Prostate gland (tissue), 2 donors: ENCODE results near the gene RRAS. TPM values are rescaled to one million over a fixed set of nuclear protein-coding genes. Genes with fewer than 3 reads are reported as not detected.

ENCODE experiments used
- DNase-seq: peaks from one replicate; pipeline ENCODE4 v3.0.0-alpha.2; 2019; ENCODE audit warnings: low spot score
- H3K27ac ChIP-seq, 2 donors: fragments of 200-600 bp; sonication (generic); 2 replicates each; pipeline ENCODE4 v1.5.1; 2017 to 2019
- H3K27me3 ChIP-seq: fragments of 200-600 bp; sonication (generic); replicated peaks from 2 replicates; pipeline ENCODE4 v1.5.1; 2019; ENCODE audit not compliant: insufficient read depth
- H3K36me3 ChIP-seq, 2 donors: fragments of 200-600 bp; sonication (generic); 1 replicate in 1 of 2; 2 replicates in 1 of 2; pipeline versions ENCODE4 v1.5.1 to v1.8.1; 2017 to 2019
- H3K4me1 ChIP-seq: fragments of 200-600 bp; sonication (generic); replicated peaks from 2 replicates; pipeline ENCODE4 v1.5.1; 2019
- H3K4me3 ChIP-seq, 2 donors: fragments of 200-600 bp; sonication (generic); 2 replicates each; pipeline ENCODE4 v1.5.1; 2017 to 2019
- H3K9me3 ChIP-seq: fragments of 200-600 bp; sonication (generic); 2 replicates; pipeline ENCODE4 v1.5.1; 2017
- POLR2A ChIP-seq: fragments of 450-650 bp; IDR thresholded peaks from one replicate; pipeline ENCODE4 v1.6.1; 2016; ENCODE audit warnings: antibody characterized with exemption, mild to moderate bottlenecking
- POLR2AphosphoS5 ChIP-seq: sonication (generic); formaldehyde crosslinking; IDR thresholded peaks from one replicate; pipeline ENCODE4 v1.6.1; 2017; ENCODE audit warnings: antibody characterized with exemption
- WGBS: methylation state at CpG from one replicate; pipeline ENCODE4 v1.1.5; 2018; 5-methylcytosine and 5-hydroxymethylcytosine counted together
- intact Hi-C: fragments of 100-400 bp; cut with DNase I; formaldehyde crosslinking; loops from one replicate; pipeline ENCODE4 v1.14.2; 2022
- total RNA-seq, 2 donors: library from RNA; depleted of rRNA; stranded (reverse); fragments of >200 nt; gene quantifications; one replicate each; pipeline ENCODE4 v1.1.0, GENCODE V29; 2016
- TF ChIP-seq, protein P1 (sequence below), 4 experiments: fragments of 200-600 bp in 2 of 4; fragments of 450-650 bp in 2 of 4; sonication (generic) in 2 of 4; IDR thresholded peaks; 1 replicate in 3 of 4; 2 replicates in 1 of 4; pipeline ENCODE4 v1.5.1; 2016 to 2019; ENCODE audit warnings: antibody characterized with exemption in 4 of 4, mild to moderate bottlenecking in 2 of 4, moderate library complexity in 2 of 4

The RRAS gene
- total RNA-seq, 2 donors from 2014 or later, result 59.1 to 72.3 TPM

- no peak for TF ChIP-seq POLR2A
- no peak for TF ChIP-seq POLR2AphosphoS5
- TF ChIP-seq, protein P1, sequence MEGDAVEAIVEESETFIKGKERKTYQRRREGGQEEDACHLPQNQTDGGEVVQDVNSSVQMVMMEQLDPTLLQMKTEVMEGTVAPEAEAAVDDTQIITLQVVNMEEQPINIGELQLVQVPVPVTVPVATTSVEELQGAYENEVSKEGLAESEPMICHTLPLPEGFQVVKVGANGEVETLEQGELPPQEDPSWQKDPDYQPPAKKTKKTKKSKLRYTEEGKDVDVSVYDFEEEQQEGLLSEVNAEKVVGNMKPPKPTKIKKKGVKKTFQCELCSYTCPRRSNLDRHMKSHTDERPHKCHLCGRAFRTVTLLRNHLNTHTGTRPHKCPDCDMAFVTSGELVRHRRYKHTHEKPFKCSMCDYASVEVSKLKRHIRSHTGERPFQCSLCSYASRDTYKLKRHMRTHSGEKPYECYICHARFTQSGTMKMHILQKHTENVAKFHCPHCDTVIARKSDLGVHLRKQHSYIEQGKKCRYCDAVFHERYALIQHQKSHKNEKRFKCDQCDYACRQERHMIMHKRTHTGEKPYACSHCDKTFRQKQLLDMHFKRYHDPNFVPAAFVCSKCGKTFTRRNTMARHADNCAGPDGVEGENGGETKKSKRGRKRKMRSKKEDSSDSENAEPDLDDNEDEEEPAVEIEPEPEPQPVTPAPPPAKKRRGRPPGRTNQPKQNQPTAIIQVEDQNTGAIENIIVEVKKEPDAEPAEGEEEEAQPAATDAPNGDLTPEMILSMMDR (IDR thresholded peaks at IDR 0.05), result no peak
- 86% methylated on average over 11 of the region's 15 CpGs for WGBS
- no peak overlapping the region for H3K27ac ChIP-seq
- no peak overlapping the region for H3K4me3 ChIP-seq
- no peaks in the 10 kb centered on the region for H3K4me1 ChIP-seq
- peaks cover 29 to 42% of the 10 kb centered on the region in 2 donors for H3K36me3 ChIP-seq
- H3K9me3 ChIP-seq, result no peaks in the 10 kb centered on the region
- H3K27me3 ChIP-seq, result no peaks in the 10 kb centered on the region
- intact Hi-C loops, result no loop called here
- DNase-seq, result no peak
Measured at GRCh38 chr19:49658139-49658517, 18.2 kb upstream of the RRAS start.

DNA sequence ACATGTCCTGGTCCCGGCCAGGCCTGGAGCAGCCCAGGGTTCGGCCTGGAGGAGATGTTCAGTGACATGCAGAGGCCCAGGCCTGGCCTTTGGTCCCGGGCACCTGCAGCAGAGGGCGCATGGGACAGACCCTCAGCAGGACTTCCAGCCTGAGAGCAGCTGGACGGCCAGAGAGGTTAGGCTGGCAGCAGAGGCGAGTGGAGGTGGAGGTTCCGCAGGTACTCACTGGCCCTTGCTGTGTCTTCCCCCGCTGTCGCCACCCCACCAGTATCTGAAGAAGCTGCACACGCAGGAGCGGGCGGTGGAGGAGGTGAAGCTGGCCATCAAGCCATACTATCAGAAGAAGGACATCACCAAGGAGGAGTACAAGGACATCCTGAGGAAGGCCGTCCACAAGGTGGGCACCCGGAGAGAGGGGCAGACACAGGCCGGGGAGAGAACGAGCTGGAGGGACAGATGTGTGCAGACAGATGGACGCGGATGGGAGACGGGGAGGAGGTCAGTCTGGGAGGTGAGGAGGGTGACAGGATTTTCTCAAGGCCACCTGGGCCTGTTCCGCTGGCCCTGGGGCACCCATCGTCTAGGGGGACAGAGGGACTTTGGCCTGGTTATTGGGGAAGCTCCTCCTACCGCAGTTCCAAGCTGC lies 17.7 kb upstream of the RRAS start:
- Histone ChIP-seq H3K4me3 (no peak overlapping the region), H3K4me1 (no peaks in the 10 kb centered on the region), H3K9me3 (no peaks in the 10 kb centered on the region), H3K27ac (no peak overlapping the region), H3K27me3 (no peaks in the 10 kb centered on the region), H3K36me3 (peaks cover 29 to 46% of the 10 kb centered on the region in 2 donors)
- TF ChIP-seq POLR2AphosphoS5 (no peak), POLR2A (no peak)
- TF ChIP-seq, protein P1 (IDR thresholded peaks at IDR 0.05), result no peak
- no peak for DNase-seq
- intact Hi-C loops, result no loop called here
- 88% methylated on average over 22 of the region's 22 CpGs for WGBS

DNA sequence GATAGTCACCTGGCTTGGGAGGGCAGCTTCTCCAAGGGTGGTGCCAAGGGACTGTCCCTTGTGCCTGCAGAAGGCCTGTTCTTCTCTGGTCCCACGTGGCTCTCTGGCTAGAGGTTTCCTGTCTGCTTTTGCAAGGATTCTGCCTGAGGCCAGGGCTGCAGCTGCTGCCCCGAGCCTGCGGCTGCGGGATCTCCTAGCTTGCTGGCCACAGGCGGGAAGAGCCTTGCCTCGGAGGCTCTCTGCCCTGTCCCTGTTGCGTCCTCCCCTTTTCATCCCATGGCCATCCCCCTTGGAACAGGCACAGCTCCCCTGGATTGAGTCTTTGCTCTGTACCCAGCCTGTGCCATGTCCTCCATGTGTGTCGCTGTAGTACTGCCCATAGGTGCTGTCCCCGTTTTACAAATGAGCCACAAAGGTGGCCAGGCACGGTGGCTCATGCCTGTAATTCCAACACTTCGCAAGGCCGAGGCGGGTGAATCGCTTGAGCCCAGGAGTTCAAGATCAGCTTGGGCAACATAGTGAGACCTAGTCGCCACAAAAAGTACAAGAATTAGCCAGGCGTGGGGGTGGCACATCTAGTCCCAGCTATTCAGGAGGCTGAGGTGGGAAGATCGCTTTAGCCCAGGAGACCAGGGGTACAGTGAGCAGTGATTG lies 16.6 kb upstream of the RRAS start:
- 91% methylated on average over 17 of the region's 17 CpGs for WGBS

GRCh38 chr19:49655570-49656455 lies 15.9 kb upstream of the RRAS start:
- H3K36me3 ChIP-seq, result peaks cover 26 to 56% of the 10 kb centered on the region in 2 donors
- intact Hi-C loops, result no loop called here
- no peaks in the 10 kb centered on the region for H3K4me1 ChIP-seq
- H3K4me3 ChIP-seq, result no peak overlapping the region
- no peak for TF ChIP-seq POLR2A
- TF ChIP-seq POLR2AphosphoS5, result no peak
- TF ChIP-seq, protein P1 (IDR thresholded peaks at IDR 0.05), result no peak
- no peak for DNase-seq
- H3K9me3 ChIP-seq, result no peaks in the 10 kb centered on the region
- H3K27me3 ChIP-seq, result no peaks in the 10 kb centered on the region
- WGBS, result 91% methylated on average over 23 of the region's 23 CpGs
- no peak overlapping the region for H3K27ac ChIP-seq

More for the DNA sequence above, 16.6 kb upstream of the RRAS start:
- Histone ChIP-seq H3K4me3 (no peak overlapping the region), H3K27ac (no peak overlapping the region), H3K27me3 (no peaks in the 10 kb centered on the region), H3K9me3 (no peaks in the 10 kb centered on the region), H3K36me3 (peaks cover 26 to 50% of the 10 kb centered on the region in 2 donors), H3K4me1 (no peaks in the 10 kb centered on the region)
- intact Hi-C loops, result no loop called here
- DNase-seq, result no peak
- TF ChIP-seq, protein P1 (IDR thresholded peaks at IDR 0.05), result no peak
- TF ChIP-seq POLR2AphosphoS5, result no peak
- TF ChIP-seq POLR2A, result no peak
